ENCODE measurements around the gene SPATC1L.

Gene SPATC1L

GRCh38 chr21:46129846-46130651 lies 54.2 kb downstream of the SPATC1L start:
- DNase-seq: no peak

GRCh38 chr21:46128933-46129571 lies 55.2 kb downstream of the SPATC1L start:
- no peak for DNase-seq

GRCh38 chr21:46128106-46128932 lies 55.9 kb downstream of the SPATC1L start:
- no peak for DNase-seq

GRCh38 chr21:46127239-46128105 lies 56.8 kb downstream of the SPATC1L start:
- DNase-seq: no peak

GRCh38 chr21:46126309-46127238 lies 57.7 kb downstream of the SPATC1L start:
- DNase-seq: no peak

GRCh38 chr21:46125846-46126301 lies 58.4 kb downstream of the SPATC1L start:
- no peak for DNase-seq

- no peak for DNase-seq
Measured at GRCh38 chr21:46124926-46125845, 59.1 kb downstream of the SPATC1L start.

- DNase-seq: no peak
Measured at GRCh38 chr21:46124083-46124925, 60.0 kb downstream of the SPATC1L start.

- DNase-seq: no peak
Measured at GRCh38 chr21:46122758-46123683, 61.2 kb downstream of the SPATC1L start.

- DNase-seq: no peak
Measured at GRCh38 chr21:46122237-46122671, 62.0 kb downstream of the SPATC1L start.

GRCh38 chr21:46121286-46122221 lies 62.7 kb downstream of the SPATC1L start:
- no peak for DNase-seq

- DNase-seq: no peak
Measured at GRCh38 chr21:46120301-46121285, 63.7 kb downstream of the SPATC1L start.

- no peak for DNase-seq
Measured at GRCh38 chr21:46119637-46120271, 64.5 kb downstream of the SPATC1L start.

- no peak for DNase-seq
Measured at GRCh38 chr21:46119144-46119636, 65.1 kb downstream of the SPATC1L start.

Measured in inflammatory macrophage treated with lipopolysaccharide for 1 hour (primary cell).